ENCODE measurements around the gene TSBP1. TPM values are rescaled to one million over a fixed set of nuclear protein-coding genes. Genes with fewer than 3 reads are reported as not detected.

TSBP1 gene
- total and polyA plus RNA-seq, 12 donors, result not detected

DNA sequence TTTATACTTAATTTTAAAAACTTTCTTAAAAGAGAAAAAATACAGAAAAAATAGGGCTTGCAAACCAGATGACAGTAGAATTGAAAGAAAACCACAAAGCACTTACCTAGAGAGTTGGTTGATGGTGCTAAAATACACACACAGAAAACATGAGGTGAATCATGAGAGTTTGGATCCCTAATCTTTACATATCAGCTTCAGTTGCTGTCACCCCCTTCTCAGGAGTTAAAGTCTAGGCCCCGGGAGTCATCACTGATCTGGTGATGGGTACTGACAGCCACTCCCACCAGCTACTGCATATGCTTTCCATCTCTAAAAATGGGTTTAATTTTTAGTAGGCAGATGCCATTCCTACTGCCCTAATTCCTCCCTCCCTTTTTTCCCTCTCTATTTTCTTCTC lies 16.7 kb downstream of the TSBP1 start:
- no peak overlapping the region for H3K27ac ChIP-seq
- no peaks in the 10 kb centered on the region for H3K27me3 ChIP-seq
- no peak overlapping the region for H3K4me3 ChIP-seq
- no peak for DNase-seq
- whole genome bisulfite sequencing, 4 donors, result 62 to 83% (median 80%) methylated on average over 1 of the region's 1 CpG
- no peaks in the 10 kb centered on the region for H3K36me3 ChIP-seq (replicated peaks in 1 of 2)
- H3K9me3 ChIP-seq (replicated peaks in 1 of 3), result no peaks in the 10 kb centered on the region
- no peaks in the 10 kb centered on the region for H3K4me1 ChIP-seq (replicated peaks in 1 of 2)
- intact Hi-C loops (cut with DNase I), result no loop called here
- TF ChIP-seq POLR2A (IDR thresholded peaks at IDR 0.05), result no peak
- TF ChIP-seq, protein P1, sequence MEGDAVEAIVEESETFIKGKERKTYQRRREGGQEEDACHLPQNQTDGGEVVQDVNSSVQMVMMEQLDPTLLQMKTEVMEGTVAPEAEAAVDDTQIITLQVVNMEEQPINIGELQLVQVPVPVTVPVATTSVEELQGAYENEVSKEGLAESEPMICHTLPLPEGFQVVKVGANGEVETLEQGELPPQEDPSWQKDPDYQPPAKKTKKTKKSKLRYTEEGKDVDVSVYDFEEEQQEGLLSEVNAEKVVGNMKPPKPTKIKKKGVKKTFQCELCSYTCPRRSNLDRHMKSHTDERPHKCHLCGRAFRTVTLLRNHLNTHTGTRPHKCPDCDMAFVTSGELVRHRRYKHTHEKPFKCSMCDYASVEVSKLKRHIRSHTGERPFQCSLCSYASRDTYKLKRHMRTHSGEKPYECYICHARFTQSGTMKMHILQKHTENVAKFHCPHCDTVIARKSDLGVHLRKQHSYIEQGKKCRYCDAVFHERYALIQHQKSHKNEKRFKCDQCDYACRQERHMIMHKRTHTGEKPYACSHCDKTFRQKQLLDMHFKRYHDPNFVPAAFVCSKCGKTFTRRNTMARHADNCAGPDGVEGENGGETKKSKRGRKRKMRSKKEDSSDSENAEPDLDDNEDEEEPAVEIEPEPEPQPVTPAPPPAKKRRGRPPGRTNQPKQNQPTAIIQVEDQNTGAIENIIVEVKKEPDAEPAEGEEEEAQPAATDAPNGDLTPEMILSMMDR (IDR thresholded peaks at IDR 0.05), result no peak

DNA sequence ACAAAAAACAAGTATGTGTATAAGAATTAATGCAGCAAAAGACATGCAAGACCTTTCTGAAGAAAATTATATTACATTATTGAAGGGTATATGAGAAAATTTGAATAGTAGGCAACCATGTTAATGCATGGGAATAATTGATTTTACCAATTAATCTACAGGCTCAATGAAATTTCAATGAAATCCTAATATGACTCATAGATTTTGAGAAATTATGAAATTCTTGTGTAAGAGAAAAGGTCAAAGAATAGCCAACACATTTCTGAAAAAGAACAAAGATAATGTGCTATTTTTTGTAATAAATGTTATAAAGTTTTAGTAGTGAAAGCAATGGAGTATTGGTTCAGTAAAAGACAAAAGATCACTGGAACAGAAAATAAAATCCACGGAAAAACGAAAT lies 18.4 kb downstream of the TSBP1 start:
- Histone ChIP-seq H3K9me3 (replicated peaks in 1 of 3) (no peaks in the 10 kb centered on the region), H3K27me3 (no peaks in the 10 kb centered on the region), H3K27ac (no peak overlapping the region), H3K4me1 (replicated peaks in 1 of 2) (no peaks in the 10 kb centered on the region), H3K36me3 (replicated peaks in 1 of 2) (no peaks in the 10 kb centered on the region), H3K4me3 (no peak overlapping the region)
- 66 to 93% (median 77%) methylated on average over 2 of the region's 2 CpGs for WGBS, 4 donors
- no peak for DNase-seq
- intact Hi-C loops (cut with DNase I), result no loop called here
- TF ChIP-seq, protein P1 (IDR thresholded peaks at IDR 0.05), result no peak
- no peak for TF ChIP-seq POLR2A (IDR thresholded peaks at IDR 0.05)

DNA sequence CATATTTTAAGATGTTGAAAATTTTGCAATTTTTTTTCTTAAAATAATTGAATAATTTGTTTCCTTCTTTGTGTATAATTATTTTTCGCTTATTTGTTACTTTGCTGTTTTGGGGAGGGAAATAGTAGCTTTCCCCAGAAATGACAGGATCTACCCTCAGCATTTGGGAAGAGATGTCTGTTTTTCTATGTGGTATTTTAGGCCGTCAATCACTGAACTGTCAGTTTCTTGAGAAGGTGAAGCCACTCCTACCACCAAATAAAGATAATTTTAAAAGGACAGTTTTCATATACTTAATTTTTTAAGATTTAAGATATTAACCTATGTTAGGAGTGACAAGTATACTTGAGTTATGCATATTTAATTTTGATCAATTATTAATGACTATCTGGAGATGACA lies 31.5 kb downstream of the TSBP1 start:
- H3K27me3 ChIP-seq, result no peaks in the 10 kb centered on the region
- intact Hi-C loops (cut with DNase I), result no loop called here
- no peaks in the 10 kb centered on the region for H3K36me3 ChIP-seq (replicated peaks in 1 of 2)
- no peak for TF ChIP-seq POLR2A (IDR thresholded peaks at IDR 0.05)
- TF ChIP-seq, protein P1 (IDR thresholded peaks at IDR 0.05), result no peak
- no peak overlapping the region for H3K27ac ChIP-seq
- no peaks in the 10 kb centered on the region for H3K4me1 ChIP-seq (replicated peaks in 1 of 2)
- WGBS, 4 donors, result 44 to 84% (median 82%) methylated on average over 2 of the region's 2 CpGs
- no peak for DNase-seq
- H3K9me3 ChIP-seq (replicated peaks in 1 of 3), result no peaks in the 10 kb centered on the region
- H3K4me3 ChIP-seq, result no peak overlapping the region

DNA sequence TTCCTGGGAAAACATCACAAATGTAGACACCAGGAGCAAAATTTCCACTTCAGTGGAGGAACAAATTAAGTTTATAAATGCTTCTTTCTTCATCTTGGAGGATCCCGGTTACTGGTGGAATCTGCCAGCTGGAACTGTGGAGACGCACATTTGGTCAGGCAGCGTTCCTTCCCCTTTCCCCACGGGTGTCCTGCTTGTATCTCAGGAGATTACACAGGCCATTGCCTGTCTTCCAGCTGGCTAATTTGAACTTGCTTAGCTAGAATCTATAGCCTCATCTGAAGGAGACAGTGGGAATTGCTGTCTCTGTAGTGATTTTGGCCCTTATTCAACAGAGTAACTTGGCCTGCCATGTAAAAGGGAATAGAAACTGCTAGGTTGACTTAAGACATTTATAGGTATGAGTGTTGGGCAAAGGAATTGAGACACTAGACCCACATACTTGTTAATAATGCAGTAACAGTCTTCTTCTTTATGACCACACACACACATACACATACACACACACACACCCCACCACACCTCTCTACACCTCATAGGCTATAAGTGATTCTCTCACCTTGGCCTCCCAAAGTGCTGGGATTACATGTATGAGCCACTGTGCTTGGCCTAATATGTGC lies 34.4 kb downstream of the TSBP1 start:
- no peaks in the 10 kb centered on the region for H3K9me3 ChIP-seq (replicated peaks in 1 of 3)
- no peak for DNase-seq
- intact Hi-C loops (cut with DNase I), result no loop called here

More for the DNA sequence above, 34.4 kb downstream of the TSBP1 start:
- TF ChIP-seq, protein P1 (IDR thresholded peaks at IDR 0.05), result no peak
- TF ChIP-seq POLR2A (IDR thresholded peaks at IDR 0.05), result no peak
- Histone ChIP-seq H3K4me3 (no peak overlapping the region), H3K27me3 (no peaks in the 10 kb centered on the region), H3K27ac (no peak overlapping the region), H3K4me1 (replicated peaks in 1 of 2) (no peaks in the 10 kb centered on the region), H3K36me3 (replicated peaks in 1 of 2) (no peaks in the 10 kb centered on the region)
- WGBS, 4 donors, result 61 to 87% (median 74%) methylated on average over 4 of the region's 4 CpGs
